ENCODE measurements around the gene RBM15B. TPM values are rescaled to one million over a fixed set of nuclear protein-coding genes. Genes with fewer than 3 reads are reported as not detected.
A peak's percentile ranks its signal among the peaks of the same experiment; 100 is the strongest.

RBM15B gene
- total RNA-seq, 4 donors from 2014 or later: 26.3 to 35.3 (median 27.0) TPM

DNA sequence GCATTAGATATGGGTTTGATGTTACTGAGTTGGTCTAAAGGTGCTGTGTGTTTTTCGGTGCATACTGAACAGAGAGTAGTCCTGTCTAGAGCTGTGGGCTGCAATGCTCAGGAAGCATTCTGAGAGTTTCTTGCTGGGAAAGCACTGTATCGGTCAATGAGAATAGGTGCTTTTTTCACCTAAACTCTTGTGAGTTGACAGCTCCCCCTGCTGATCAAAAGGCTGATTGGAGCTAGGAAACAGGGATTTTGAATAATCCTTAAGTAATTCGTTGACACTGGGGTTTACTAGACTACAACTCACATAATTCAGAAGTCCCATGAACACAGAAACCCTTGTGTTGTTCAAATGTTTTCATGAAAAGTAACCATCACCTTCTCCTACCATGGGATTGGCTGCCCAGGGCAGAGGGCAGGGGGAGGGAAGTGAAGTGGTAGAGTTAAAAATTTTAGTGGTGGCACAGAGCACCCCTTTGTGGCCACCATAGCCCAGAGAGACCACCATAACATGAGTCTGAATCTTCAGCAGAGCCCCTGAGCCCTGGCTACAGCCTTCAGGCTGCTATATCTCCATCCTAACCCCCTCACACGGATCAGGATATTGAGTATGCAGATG lies 19.0 kb upstream of the RBM15B start:
- H3K4me1 ChIP-seq: no peaks in the 10 kb centered on the region
- WGBS, 2 donors: 14 to 30% methylated on average over 4 of the region's 4 CpGs
- peaks cover 0 to 4% (median 0%) of the 10 kb centered on the region in 4 donors for H3K27me3 ChIP-seq
- TF ChIP-seq, protein P1, sequence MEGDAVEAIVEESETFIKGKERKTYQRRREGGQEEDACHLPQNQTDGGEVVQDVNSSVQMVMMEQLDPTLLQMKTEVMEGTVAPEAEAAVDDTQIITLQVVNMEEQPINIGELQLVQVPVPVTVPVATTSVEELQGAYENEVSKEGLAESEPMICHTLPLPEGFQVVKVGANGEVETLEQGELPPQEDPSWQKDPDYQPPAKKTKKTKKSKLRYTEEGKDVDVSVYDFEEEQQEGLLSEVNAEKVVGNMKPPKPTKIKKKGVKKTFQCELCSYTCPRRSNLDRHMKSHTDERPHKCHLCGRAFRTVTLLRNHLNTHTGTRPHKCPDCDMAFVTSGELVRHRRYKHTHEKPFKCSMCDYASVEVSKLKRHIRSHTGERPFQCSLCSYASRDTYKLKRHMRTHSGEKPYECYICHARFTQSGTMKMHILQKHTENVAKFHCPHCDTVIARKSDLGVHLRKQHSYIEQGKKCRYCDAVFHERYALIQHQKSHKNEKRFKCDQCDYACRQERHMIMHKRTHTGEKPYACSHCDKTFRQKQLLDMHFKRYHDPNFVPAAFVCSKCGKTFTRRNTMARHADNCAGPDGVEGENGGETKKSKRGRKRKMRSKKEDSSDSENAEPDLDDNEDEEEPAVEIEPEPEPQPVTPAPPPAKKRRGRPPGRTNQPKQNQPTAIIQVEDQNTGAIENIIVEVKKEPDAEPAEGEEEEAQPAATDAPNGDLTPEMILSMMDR (IDR thresholded peaks at IDR 0.05): peak; percentile 11 to 81 (median 68)
- TF ChIP-seq POLR2A (IDR thresholded peaks at IDR 0.05): no peak
- DNase-seq: no peak
- no peak overlapping the region for H3K27ac ChIP-seq
- H3K36me3 ChIP-seq: no peaks in the 10 kb centered on the region
- intact Hi-C loops (cut with DNase I): loop anchor here (10.0 kb wide), 2 partner anchors 277 to 407 kb away; no protein-coding TSS in a partner anchor
- H3K9me3 ChIP-seq: no peaks in the 10 kb centered on the region
- H3K4me3 ChIP-seq: no peak overlapping the region

DNA sequence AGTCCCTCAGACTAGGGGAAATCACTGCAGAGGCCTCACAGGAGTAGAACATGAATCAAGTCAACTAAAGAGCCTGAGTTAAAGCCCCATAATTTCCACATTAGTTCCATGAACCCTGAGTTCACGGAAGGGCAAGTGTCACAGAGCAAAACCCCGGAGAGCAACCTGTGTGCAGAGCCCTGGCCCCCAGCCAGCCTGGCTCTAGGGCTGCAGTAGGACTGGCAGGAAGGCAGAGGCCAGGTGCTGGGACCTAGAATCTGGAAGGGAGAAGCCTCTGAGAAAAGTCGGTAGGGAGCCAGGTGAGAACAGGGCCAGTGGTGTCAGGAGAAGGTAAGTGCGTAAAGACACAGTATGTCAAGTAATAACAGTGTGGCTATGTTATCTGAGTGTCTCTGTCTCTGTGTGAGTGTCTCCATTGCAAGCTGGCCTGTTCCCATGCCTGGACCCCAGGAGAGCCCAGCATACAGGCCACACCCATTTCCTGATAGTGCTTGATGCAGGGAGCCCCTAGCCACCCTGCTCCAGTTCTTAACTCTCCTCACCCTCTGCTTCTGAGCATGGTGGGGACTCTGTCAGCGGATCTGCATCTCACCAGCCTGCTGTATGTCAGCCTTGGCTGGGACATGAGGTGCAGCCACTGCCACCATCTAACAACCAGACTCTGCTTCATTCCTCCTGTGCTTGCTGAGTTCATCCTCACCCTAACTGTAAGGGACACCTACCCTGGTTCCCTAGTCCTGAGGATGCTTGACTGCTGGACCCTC lies 17.2 kb upstream of the RBM15B start:
- intact Hi-C loops (cut with DNase I): loop anchor here (10.0 kb wide), 2 partner anchors 279 to 409 kb away; no protein-coding TSS in a partner anchor
- 76 to 81% methylated on average over 5 of the region's 5 CpGs for WGBS, 2 donors
- H3K27me3 ChIP-seq: no peaks in the 10 kb centered on the region
- no peak for DNase-seq
- H3K9me3 ChIP-seq: no peaks in the 10 kb centered on the region
- no peak overlapping the region for H3K4me3 ChIP-seq
- H3K36me3 ChIP-seq: no peaks in the 10 kb centered on the region
- H3K4me1 ChIP-seq: no peaks in the 10 kb centered on the region
- TF ChIP-seq, protein P1 (IDR thresholded peaks at IDR 0.05): no peak
- TF ChIP-seq POLR2A (IDR thresholded peaks at IDR 0.05): no peak
- no peak overlapping the region for H3K27ac ChIP-seq

DNA sequence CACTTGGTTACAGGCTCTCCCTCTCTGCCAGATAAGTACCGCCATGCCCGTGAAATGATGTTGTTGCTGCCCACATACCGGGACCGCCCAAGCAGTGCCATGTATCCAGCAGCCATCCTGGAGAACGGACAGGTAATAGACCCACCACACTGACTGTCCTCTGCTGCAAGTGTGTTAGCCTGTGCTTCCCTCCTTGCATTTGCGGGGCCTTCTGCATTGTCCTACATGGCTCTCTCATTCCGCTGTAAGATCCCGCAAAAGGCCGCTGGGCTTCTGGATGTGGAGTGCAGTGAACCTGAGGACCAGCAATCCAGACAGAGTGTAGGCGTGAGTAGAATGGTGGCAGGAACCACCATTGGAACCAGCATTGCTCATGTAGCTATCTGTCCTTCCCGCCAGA lies 16.6 kb upstream of the RBM15B start:
- H3K4me3 ChIP-seq: no peak overlapping the region
- intact Hi-C loops (cut with DNase I): loop anchor here (10.0 kb wide), 2 partner anchors 280 to 410 kb away; no protein-coding TSS in a partner anchor
- WGBS, 2 donors: 93 to 95% methylated on average over 8 of the region's 11 CpGs
- no peaks in the 10 kb centered on the region for H3K4me1 ChIP-seq
- H3K27ac ChIP-seq: no peak overlapping the region
- no peaks in the 10 kb centered on the region for H3K36me3 ChIP-seq
- no peak for TF ChIP-seq POLR2A (IDR thresholded peaks at IDR 0.05)
- TF ChIP-seq, protein P1 (IDR thresholded peaks at IDR 0.05): no peak
- H3K9me3 ChIP-seq: no peaks in the 10 kb centered on the region
- no peaks in the 10 kb centered on the region for H3K27me3 ChIP-seq
- DNase-seq: no peak

DNA sequence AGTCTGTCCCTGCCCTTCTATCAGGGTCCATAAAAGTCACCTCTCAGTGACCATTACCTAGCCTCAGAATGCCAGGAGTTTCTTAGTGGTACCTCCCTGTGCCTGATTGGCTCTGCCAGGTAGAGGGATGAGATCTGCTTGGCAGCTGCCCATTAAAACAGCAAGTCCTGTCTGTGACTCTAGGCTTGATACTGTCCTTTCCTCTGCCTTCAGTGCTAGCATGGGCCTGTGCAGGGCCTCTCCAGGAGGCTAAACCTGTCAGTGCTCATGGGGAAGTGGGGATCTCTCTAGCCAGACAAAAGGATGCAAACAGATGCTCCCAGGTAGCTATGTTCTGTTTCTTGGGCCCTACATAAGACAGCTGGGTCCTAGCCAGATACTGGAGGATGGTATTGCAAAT lies 15.9 kb upstream of the RBM15B start:
- no peaks in the 10 kb centered on the region for H3K27me3 ChIP-seq

More for the DNA sequence above, 15.9 kb upstream of the RBM15B start:
- intact Hi-C loops (cut with DNase I): loop anchor here (10.0 kb wide), 2 partner anchors 280 to 410 kb away; no protein-coding TSS in a partner anchor
- no peak for DNase-seq
- Histone ChIP-seq H3K4me1 (no peaks in the 10 kb centered on the region), H3K27ac (no peak overlapping the region), H3K9me3 (no peaks in the 10 kb centered on the region), H3K36me3 (no peaks in the 10 kb centered on the region), H3K4me3 (no peak overlapping the region)
- TF ChIP-seq, protein P1 (IDR thresholded peaks at IDR 0.05): no peak
- TF ChIP-seq POLR2A (IDR thresholded peaks at IDR 0.05): no peak

Measured in esophagus squamous epithelium (tissue), 5 donors.